ENCODE data around the gene SH3GL1. TPM values are rescaled to one million over a fixed set of nuclear protein-coding genes. Genes with fewer than 3 reads are reported as not detected.

Gene SH3GL1
- total RNA-seq, 2 experiments from 2014 or later: 33.2 to 38.9 TPM

GRCh38 chr19:4376991-4377781, 23.2 kb downstream of the SH3GL1 start:
- Histone ChIP-seq H3K36me3 (ENCODE audit: insufficient read depth, low read length) (no peaks in the 10 kb centered on the region), H3K9me2 (ENCODE audit: insufficient read depth, low read length) (no peaks in the 10 kb centered on the region), H4K20me1 (ENCODE audit: insufficient read depth, low read length) (peaks cover 31% of the 10 kb centered on the region), H3K79me2 (ENCODE audit: insufficient read depth, low read depth, low read length) (peaks cover 22% of the 10 kb centered on the region; the same call in 1 of the 2 replicates), H3K9me3 (ENCODE audit: low read length) (no peaks in the 10 kb centered on the region), H3K27ac (ENCODE audit: low read depth, low read length, poor library complexity, severe bottlenecking) (no peak overlapping the region), H3K4me3 (ENCODE audit: low read depth, low read length, poor library complexity, severe bottlenecking) (no peak overlapping the region), H2AFZ (ENCODE audit: low read length) (no peak overlapping the region), H3K4me2 (ENCODE audit: low read length) (peak overlapping the region; percentile 78), H3K4me1 (ENCODE audit: insufficient read depth, low read length, poor library complexity, severe bottlenecking) (peaks cover 54% of the 10 kb centered on the region)
- BruUV-seq (replicated peaks): no TSS peak
- no peak for DNase-seq (ENCODE audit: low spot score)
- intact Hi-C loops (cut with micrococcal nuclease; ENCODE audit: unreplicated experiment): no loop called here
- ChIA-PET CTCF (ENCODE audit: unreplicated experiment) (no interaction called here), POLR2A (interaction anchor here (0.7 kb wide), 1 partner anchor 47 kb away, joined by 6 read pairs; no protein-coding TSS in a partner anchor)
- no peak for TF ChIP-seq EZH2phosphoT487 (IDR thresholded peaks at IDR 0.05; ENCODE audit: borderline replicate concordance, low read depth, low read length)
- TF ChIP-seq CTCF (conservative IDR thresholded peaks at IDR 0.05; ENCODE audit: low read length): no peak

- no peak for TF ChIP-seq CTCF (conservative IDR thresholded peaks at IDR 0.05; ENCODE audit: low read length)
Observed at GRCh38 chr19:4376671-4376990, 23.7 kb downstream of the SH3GL1 start.

DNA sequence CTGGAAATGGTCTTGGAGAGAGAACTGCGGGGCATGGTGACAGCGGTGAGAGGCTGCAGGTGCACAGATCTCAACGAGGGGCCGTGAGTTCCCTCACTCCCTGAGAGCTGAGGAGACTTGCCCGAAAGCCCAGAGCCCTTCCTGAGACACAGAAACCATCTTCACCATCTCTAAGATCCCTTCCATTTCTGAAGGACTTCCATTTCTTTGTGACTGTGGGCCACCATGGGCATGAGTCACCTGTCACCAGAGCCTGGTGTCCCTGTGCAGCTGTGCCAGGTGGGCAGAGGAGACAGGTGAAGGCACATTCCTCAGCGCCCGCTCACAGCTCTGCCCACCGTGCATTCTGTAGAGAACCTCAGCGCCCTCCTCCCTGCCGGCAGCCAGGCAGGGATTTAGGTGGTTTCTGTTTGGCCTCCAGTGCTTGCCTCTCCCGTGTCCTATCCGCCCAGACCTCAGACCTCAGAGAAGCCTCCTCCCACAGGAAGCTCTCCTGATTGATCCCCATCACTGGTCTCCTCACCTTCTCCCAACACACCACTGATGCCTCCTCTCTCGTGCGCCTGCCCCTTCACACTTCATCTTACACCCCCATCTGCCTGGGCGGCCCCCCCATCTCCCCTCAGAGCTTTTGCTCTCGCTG, 24.2 kb downstream of the SH3GL1 start:
- ChIA-PET POLR2A (interaction anchor here (0.5 to 0.9 kb wide), 3 partner anchors 23 to 48 kb away, joined by 3 to 6 read pairs (median 5); no protein-coding TSS in a partner anchor), CTCF (ENCODE audit: unreplicated experiment) (no interaction called here)
- TF ChIP-seq CTCF (conservative IDR thresholded peaks at IDR 0.05; ENCODE audit: low read length) (peak; percentile 2; the same call in 1 of the 2 replicates), EZH2phosphoT487 (IDR thresholded peaks at IDR 0.05; ENCODE audit: borderline replicate concordance, low read depth, low read length) (no peak)
- intact Hi-C loops (cut with micrococcal nuclease; ENCODE audit: unreplicated experiment): no loop called here
- H3K4me2 ChIP-seq (ENCODE audit: low read length): peak overlapping the region; percentile 78
- H3K4me3 ChIP-seq (ENCODE audit: low read depth, low read length, poor library complexity, severe bottlenecking): peak overlapping the region; percentile 34
- BruUV-seq (replicated peaks): no TSS peak
- no peaks in the 10 kb centered on the region for H3K36me3 ChIP-seq (ENCODE audit: insufficient read depth, low read length)
- H4K20me1 ChIP-seq (ENCODE audit: insufficient read depth, low read length): peaks cover 31% of the 10 kb centered on the region
- peak overlapping the region; percentile 43 for H3K27ac ChIP-seq (ENCODE audit: low read depth, low read length, poor library complexity, severe bottlenecking)
- no peaks in the 10 kb centered on the region for H3K9me3 ChIP-seq (ENCODE audit: low read length)
- H3K4me1 ChIP-seq (ENCODE audit: insufficient read depth, low read length, poor library complexity, severe bottlenecking): peaks cover 53% of the 10 kb centered on the region
- DNase-seq (ENCODE audit: low spot score): no peak
- no peaks in the 10 kb centered on the region for H3K9me2 ChIP-seq (ENCODE audit: insufficient read depth, low read length)
- no peak overlapping the region for H2AFZ ChIP-seq (ENCODE audit: low read length)
- peaks cover 22% of the 10 kb centered on the region; the same call in 1 of the 2 replicates for H3K79me2 ChIP-seq (ENCODE audit: insufficient read depth, low read depth, low read length)

More at GRCh38 chr19:4376671-4376990, 23.7 kb downstream of the SH3GL1 start:
- CTCF ChIA-PET (ENCODE audit: unreplicated experiment): no interaction called here
- intact Hi-C loops (cut with micrococcal nuclease; ENCODE audit: unreplicated experiment): no loop called here
- H2AFZ ChIP-seq (ENCODE audit: low read length): no peak overlapping the region
- POLR2A ChIA-PET: interaction anchor here (0.7 kb wide), 1 partner anchor 48 kb away, joined by 6 read pairs; no protein-coding TSS in a partner anchor
- H3K27ac ChIP-seq (ENCODE audit: low read depth, low read length, poor library complexity, severe bottlenecking): no peak overlapping the region
- peaks cover 22% of the 10 kb centered on the region; the same call in 1 of the 2 replicates for H3K79me2 ChIP-seq (ENCODE audit: insufficient read depth, low read depth, low read length)
- DNase-seq (ENCODE audit: low spot score): no peak
- H3K4me3 ChIP-seq (ENCODE audit: low read depth, low read length, poor library complexity, severe bottlenecking): no peak overlapping the region
- H3K4me1 ChIP-seq (ENCODE audit: insufficient read depth, low read length, poor library complexity, severe bottlenecking): peaks cover 54% of the 10 kb centered on the region
- BruUV-seq (replicated peaks): no TSS peak
- no peaks in the 10 kb centered on the region for H3K9me2 ChIP-seq (ENCODE audit: insufficient read depth, low read length)
- peaks cover 31% of the 10 kb centered on the region for H4K20me1 ChIP-seq (ENCODE audit: insufficient read depth, low read length)
- no peaks in the 10 kb centered on the region for H3K36me3 ChIP-seq (ENCODE audit: insufficient read depth, low read length)
- peak overlapping the region; percentile 78 for H3K4me2 ChIP-seq (ENCODE audit: low read length)
- no peaks in the 10 kb centered on the region for H3K9me3 ChIP-seq (ENCODE audit: low read length)

All from OCI-LY7 (cell line).